Measurements from ENCODE around the gene MIB1.
A peak's percentile ranks its signal among the peaks of the same experiment; 100 is the strongest.

The MIB1 gene

DNA sequence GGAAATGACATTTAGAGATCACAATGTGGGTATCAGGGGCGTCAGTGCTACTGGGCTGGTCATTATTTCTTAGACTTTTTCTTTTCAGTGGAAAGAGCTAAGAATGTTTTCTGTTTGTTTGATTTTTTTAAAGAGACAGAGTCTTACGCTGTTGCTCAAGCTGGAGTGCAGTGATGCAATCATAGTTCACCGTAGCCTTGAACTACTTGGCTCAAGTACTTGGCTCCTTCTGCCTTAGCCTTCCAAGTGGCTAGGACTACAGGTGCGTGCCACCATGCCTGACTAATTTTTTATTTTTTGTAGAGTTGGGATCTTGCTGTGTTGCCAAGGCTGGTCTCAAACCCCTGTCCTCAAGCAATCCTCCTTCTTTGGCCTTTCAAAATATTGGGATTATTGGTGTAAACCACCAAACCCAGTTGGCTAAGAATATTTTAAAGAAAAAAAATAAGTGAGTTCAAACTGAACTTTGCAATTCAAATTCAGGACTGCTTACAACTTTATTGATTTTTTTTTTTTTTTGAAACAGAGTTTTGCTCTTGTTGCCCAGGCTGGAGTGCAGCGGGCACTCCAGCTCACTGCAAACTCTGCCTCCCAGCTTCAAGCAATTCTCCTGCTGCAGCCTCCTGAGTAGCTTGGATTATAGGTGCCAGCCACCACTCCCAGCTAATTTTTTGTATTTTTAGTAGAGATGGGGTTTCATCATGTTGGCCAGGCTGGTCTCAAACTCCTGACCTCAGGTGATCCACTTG lies 154.2 kb downstream of the MIB1 start:
- no peak for DNase-seq (ENCODE audit: low read depth in 3 of 3)

DNA sequence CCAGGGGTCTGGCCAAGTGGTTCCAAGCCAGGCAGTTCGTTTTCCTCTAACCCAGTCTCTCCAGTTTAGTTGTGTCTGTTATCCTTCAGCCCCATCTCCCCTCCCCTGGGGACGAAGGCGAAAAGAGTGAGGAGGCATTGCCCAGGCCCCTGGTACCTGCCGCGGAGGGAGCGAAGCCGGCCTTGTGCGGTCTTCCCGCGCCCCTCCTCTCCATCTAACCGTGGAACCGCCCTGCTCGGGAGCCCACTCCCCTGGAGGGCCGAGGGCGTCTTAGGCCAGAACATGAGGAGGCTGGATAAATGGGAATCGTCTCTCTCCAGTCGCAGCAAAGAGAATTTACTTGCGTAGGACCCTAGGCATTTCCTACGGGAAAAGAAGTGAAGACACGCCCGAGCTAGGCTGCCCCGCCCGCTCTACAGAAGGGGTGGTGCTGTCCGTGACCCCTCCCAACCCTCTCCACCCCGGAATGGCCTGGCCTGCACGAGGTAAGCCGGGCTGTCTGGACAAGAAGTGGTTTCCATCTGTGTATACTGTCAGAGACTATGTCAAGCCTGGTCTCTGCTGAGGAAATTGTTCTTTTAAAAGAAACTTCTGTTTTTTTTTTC lies 156.2 kb downstream of the MIB1 start:
- no peak for DNase-seq (ENCODE audit: low read depth in 3 of 3)

DNA sequence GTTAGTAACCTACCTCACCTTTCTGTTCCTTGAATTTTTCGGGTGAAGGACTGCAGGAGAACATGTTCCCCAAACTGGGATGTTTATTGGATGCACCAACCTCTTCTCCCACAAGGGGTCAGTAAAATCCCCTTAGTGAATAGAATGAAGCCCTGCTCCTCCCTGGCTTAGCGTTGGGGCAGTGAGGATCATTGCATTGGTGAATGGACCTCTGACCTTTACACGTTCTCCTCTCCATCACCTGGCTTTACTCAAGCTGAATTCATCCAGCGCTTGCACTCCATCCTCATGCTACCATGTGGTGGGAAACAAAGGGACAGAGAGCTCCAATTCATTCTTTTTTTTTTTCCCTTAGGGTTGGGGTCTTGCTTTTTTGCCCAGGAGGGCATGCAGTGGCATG lies 157.2 kb downstream of the MIB1 start:
- DNase-seq (ENCODE audit: low read depth in 3 of 3), result peak in 1 of 3 donors; percentile 2

DNA sequence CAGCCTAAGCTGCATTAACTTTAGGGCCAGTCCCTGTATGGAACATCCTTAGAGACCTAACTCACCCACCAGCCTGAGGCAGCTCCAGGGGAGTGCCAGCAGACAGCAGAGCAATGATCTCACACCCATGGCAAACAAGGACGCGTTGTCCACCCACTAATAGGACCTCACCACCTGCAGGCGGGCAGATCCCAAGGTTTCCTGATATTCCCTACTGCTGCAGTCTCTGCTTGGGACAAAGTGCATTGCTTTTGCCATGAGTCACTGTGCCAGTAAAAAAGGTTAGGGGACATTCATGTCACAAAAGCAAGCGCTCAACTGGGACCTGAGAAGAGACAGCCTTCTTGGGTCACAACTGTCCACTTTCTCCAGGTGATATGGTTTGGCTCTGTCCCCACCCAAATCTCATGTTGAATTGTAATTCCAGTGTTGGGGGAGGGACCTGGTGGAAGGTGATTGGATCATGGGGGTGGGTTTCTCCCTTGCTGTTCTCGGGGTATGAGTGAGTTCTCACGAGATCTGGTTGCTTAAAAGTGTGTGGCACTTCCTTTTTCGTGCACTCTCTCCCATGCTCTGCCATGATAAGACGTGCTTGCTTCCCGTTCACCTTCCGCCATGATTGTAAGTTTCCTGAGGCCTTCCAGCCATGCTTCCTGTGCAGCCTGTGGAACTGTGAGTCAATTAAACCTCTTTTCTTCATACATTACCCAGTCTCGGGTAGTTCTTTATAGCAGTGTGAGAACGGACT lies 160.2 kb downstream of the MIB1 start:
- DNase-seq (ENCODE audit: low read depth in 3 of 3), result no peak

DNA sequence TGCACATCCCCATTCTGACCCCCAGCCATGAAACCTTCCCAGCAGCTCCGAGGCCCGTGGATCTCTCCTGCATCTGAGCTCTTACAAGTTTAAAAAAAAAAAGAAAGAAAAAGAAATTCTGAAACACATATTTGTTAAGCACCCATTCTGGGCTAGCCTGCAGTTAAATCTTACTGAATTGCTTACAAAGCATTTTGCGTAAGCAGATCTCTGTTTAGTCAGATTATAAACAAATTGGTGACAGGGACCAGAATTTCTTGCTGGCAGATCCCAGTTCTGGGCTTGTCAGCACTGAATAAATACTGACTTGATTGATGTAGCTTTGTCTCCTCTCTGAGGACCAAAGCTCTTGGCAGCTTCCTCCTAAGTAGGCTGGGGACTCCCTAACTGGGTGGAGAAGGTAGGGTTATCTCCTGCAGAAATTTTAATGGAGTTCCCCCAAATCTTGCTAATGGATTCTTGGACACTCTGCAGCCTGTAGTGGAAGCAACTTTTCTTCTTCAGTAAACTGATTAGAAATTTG lies 160.9 kb downstream of the MIB1 start:
- no peak for DNase-seq (ENCODE audit: low read depth in 3 of 3)

DNA sequence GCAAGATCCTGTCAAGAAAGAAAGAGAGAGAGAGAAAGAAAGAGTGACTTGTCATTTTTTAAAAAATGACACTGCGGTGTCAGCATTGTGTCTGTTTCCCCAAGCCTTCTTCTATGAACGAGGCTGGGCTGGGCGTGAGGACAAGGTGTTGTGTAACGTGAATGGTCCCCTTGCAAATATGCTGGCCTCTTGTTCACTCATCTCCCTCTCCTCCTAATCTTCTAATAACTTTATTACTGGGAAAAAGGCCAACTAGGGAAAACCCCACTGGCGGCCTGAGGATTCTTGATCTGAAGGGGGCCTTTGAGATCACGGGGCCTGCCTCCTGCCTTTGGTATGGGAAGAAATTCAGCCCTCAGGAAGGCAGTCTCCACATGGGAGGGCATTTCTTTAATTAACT lies 163.1 kb downstream of the MIB1 start:
- DNase-seq (ENCODE audit: low read depth in 3 of 3), result no peak

DNA sequence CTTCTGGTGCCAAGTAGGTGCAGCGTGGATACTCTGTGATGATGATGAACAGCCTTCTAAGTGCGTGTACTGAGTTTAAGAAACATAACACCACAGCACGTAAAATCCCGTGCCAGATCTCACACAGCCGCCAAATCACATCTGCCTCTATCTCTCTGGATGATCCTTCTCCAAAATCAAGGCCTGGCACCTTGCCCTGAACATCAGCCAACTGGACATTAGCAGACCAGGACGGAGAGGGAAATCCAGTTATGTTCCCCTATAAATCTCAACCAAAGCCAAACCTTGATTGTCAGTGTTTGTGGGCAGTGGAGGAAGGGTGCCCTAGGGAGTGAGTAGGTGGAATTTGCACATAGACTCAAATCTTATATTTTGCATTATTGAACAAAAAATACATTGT lies 164.3 kb downstream of the MIB1 start:
- DNase-seq (ENCODE audit: low read depth in 3 of 3), result no peak

DNA sequence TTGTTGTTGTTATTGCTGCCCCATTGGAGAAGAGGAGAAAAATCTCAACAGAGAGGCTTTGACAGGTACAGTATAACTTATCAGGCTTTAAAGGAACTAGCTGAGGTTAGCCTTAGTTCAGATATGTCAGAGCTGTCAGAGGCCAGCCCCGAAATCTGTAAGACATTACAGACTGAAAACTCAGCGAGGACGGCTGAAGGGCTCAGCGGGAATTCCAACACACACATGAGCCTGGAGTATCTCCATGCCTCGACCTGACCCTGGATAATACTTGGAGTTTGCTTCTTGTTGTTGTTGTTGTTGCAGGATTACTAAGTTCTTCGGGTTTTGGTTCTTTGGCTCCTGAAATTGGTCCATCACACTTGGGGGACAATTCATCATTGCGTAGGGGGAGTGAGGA lies 166.9 kb downstream of the MIB1 start:
- no peak for DNase-seq (ENCODE audit: low read depth in 3 of 3)

DNA sequence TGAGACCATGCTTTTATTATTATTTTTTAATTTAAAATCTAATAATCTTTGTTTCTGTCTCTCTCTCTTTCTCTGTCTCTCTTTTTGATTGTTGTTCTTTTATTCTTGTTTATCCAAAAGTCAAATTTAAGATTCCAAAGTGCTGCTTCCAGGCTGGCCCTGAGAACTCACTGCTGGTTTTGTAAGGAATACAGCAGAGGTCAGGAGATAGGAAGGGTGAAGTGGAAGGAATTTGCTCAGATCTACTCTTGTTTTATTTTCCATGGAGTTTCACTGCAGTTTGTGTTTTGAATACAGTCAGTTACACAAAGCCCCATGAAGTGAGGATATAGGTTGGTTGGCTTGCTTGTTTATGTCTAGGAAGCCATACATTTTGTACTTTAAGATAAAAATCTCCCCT lies 168.1 kb downstream of the MIB1 start:
- DNase-seq (ENCODE audit: low read depth in 3 of 3), result no peak

DNA sequence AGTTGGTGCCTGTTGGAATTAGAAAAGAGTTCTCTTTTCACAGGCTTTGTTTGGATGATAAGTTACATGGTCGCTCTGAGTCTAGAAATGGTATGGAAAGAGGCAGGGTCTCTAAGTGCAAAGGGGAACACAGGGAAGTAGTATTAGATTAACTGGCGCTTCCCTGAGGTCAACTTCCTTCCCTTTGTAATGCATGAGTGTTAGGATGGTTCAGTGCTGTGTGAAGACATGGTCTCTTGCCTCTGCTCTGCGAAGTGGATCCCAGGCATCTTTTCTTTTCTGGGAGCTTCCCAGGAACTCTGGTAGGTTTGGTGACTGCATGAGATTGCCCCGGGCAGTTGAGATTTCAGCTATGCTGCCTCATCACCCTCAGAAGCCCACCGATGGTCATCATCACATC lies 170.3 kb downstream of the MIB1 start:
- DNase-seq (ENCODE audit: low read depth in 3 of 3), result no peak

DNA sequence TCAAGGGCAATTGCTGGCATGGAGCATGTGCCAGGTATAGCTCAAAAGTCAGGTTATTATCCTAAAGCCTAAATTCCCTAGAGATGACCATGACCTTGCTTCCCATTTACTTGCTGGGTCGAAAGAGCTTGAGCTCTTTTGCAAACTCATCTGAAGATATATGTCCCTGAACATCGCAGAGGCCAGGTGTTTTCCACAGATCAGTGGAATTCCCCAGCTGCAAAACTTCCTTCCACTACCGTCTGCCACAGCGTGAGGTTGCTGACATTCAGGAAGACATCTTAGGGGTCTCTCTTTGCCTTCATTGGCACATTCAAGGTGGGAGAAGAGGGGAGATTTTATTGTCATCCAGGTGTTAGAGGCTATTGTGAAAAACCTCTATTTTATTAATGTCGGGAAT lies 171.0 kb downstream of the MIB1 start:
- no peak for DNase-seq (ENCODE audit: low read depth in 3 of 3)

DNA sequence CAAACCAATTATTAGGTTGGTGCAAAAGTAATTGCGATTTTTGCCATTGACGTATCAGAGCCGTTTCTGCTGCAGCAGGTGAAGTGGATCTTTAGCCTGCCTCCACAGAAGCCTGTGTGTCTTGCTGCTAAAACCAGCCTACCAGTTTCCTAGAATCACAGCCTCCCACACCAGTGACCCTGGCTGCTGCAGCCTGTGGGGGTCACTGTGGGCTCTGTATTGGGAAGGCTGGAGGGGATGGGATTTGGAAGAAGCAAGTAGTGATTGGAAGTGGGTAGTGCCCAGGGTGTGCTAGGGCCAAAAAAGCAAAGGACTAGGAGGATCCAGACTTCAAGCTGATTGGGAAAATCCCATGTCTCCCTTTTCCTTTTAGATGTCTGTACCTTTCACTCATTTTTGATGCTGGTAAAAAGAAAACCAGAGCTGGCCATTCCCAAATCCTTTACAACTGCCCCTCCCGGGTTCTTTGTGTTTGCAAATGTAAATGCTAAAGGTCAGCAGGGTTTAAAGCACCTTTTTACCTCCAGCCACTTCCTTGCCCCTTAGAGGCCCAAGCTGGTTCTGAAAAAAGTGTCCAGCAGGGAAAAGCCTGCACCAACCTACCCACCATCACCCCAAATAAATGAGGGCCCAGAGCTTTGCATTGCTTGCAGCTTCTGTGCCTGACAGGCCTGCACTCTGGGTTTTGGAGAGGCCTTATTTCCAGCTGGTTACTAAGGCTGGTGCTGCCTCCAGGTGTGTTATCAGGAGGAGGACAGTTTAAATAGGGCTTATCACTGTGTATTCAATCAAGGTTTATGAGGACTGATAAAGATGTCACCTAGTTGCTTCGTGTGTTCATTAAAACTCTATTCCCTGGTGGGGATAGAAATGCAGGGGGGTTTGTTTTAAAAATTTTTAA lies 172.0 kb downstream of the MIB1 start:
- no peak for DNase-seq (ENCODE audit: low read depth in 3 of 3)

DNA sequence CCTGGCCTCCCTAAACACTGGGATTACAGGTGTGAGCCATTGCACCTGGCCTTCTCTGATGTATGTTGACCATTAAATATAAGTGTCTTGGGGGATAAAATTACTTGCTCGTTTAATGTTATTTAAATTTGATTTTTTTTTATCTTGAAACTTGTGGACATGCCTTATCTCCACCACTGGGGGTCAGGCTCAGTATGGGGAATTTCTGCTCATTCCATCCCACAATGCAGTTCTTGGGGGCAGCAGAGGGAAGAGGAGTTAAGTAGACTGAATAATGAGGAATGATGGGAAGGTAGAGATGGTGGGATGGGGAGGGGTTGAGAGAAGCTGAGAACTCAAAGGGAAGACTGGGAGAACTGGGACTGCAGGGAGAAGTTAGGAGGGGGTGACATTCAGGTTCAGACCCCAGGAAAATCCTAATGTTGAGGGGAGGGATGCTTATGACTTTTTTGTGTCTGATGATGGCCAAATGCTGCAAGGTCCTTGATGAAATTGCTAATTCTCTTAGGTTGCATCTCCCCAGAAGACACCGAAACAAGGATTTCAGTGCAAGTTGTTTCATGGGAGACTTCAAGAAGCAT lies 174.2 kb downstream of the MIB1 start:
- DNase-seq (ENCODE audit: low read depth in 3 of 3), result no peak

DNA sequence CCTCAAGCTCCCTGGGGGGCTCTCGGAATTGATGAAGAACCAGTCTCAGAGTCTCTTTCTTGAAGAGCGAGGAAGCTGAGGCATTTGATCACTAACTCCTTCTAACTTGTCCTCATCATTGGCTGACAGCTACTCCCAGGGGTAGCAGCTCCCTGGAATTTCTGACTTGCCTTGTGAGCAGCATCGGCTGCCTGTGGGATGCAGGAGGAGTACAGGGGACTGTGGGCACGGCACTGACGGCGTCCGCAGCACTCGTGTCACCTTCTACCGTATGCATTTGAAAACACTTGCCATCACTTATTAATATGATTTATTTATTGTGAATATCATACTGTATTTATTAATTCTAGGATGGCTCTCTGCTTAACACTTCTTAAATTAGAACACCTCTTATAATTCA lies 175.0 kb downstream of the MIB1 start:
- no peak for DNase-seq (ENCODE audit: low read depth in 3 of 3)

DNA sequence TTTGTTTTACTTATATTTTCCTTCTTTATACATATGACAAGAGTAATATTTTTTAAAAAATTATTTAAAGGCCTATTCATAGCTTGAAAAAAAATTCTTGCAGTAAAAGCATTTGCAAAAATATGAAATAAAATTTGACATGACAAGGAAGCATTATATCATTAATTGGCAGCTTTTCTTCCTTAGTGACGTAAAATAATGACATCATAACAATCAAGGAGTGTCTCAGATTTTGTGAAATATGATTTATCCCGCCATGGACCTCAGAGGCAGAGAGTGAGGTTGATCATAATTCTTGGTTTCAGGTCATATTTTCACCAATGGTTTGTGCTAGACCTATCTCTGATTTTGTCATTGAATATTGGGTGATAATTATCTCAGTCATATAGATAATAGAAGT lies 176.0 kb downstream of the MIB1 start:
- DNase-seq (ENCODE audit: low read depth in 3 of 3), result no peak

DNA sequence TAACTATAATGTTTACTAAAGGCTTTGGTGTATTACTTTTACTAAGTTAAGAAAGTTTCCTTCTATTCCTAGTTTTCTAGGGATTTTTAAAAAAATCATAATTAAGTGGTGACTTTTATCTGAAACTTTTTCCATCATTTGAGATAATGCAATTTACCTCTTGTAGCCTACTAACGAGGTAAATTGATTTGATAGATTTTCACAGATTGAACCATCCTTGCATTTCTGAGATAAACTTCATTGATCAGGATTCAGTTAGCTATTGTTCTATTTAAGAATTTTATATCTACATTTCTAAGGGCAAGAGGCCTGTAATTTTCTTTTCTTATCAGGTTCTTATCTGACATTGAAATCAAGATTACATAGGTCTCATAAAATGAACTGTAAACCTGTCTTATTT lies 178.1 kb downstream of the MIB1 start:
- no peak for DNase-seq (ENCODE audit: low read depth in 3 of 3)
